GM18873 (cell line): ENCODE measurements around the gene INKA2.

Experiments used
- ATAC-seq: cut with Tn5 transposase; IDR thresholded peaks from one replicate; pipeline ENCODE4 v1.9.1; 2021; ENCODE audit warnings: mild to moderate bottlenecking, moderate library complexity, moderate number of reproducible peaks; ENCODE audit not compliant: unreplicated experiment, low FRiP score

The INKA2 gene

DNA sequence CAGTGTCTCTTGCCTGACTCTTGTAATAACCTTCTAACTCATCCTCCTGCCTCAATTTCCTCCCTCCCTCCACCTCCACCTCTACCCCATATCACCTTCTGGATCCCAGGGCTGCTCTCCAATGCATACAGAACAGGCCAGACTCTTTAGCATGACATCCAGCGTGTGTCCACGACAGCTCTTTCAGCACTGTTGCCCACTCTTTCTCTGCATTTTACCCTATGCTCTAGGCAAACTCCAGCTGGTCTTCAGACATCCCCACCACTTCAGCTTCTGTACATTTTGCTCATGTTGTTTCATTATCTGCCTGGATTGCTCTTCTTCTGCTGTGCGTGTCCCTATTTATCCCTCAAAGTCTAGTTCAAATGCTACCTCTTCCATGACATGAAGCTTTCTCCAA lies 4.8 kb downstream of the INKA2 start:
- no peak for ATAC-seq

DNA sequence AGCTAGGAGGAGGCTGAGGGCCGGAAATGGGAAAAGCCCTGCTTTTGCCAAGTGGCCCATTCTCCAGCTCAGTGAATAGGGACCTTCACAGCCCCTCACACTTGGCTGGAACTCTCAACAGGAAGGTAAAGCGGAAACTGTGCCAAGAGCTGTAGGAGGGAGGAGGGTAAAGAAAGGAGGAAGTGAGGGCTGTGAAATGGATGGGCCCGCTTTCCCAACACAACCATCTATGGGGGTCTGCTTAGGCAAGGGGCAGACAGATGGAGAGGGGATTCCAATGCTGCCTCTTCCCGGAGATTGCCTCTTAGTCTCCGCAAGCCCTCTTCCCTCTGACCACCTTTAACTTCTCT lies 5.2 kb downstream of the INKA2 start:
- no peak for ATAC-seq

DNA sequence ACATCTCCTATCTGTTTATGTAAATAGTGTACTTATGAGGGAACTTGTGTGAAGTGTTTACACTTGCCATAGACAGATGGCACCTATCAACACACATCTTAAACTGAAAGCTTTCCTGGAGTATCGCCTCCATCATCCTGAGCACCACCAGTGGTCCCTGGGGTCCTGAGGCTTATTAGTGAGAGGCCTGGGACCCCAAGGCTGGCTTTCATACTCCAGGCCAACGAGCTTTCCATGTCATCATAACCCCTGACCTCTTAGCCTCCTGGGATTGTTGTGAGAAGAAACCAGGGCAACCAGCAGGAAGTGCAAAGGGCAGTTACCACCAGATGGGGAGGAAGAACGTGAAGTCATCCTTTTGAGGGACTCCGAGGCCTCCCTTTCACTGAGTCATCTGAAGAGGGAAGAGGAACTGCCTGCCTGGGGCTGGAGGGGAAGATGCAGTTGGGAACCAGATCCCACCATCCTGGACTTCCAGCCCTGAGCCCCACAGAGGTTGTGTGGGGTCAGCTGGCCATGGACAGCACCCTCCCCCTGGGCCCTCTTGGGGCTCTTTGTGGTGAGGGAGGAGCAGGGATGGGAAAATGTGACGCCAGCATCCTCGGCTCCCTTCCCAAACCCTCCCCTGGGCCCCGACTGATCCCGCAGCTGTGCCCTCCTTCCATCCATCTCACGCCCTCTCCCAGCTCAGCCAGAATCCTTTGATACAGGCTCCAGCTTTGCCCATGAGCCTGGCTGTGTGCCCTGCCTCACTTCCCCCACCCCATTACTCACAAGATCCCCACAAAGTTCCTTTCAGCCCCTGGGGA lies 5.8 kb downstream of the INKA2 start:
- ATAC-seq = no peak

DNA sequence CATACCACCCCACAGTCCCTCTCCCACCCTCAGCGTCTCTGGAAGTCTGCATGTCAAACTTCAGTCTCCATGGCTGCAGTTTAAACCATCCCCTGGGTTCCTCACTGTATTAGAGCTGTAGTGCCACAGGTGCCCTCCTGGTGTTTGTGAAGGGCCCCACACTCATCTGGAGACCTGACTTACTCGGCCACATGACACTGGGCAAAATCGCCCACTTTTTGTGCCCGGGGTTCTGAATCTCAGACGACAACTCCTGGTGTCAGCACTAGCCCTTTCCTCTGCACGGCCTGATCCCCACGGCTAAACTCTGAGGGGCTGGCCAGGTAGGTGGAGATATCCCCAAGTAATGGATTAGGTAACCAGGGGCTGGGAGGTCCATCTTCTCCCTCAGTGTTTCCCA lies 6.5 kb downstream of the INKA2 start:
- no peak for ATAC-seq

DNA sequence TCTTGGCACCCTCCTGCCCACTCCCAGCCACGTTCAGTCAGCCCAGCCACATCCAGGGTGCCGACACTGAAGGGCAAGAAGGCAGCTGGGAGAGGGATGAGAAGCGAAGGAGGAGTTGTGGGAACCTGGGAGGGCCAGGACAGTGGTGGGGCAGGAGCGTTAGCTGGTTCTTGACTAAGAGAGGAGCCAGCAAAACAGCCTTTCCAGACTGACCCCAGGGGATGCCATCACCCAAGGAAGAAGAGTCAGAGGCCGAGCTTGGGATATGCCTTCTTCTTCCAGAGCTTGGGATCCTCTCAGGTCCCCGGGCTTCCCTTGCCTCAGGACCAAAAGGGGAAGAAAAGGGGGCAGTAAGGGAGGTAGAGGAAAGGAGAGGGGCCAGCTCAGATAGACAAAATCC lies 7.2 kb downstream of the INKA2 start:
- ATAC-seq = no peak

DNA sequence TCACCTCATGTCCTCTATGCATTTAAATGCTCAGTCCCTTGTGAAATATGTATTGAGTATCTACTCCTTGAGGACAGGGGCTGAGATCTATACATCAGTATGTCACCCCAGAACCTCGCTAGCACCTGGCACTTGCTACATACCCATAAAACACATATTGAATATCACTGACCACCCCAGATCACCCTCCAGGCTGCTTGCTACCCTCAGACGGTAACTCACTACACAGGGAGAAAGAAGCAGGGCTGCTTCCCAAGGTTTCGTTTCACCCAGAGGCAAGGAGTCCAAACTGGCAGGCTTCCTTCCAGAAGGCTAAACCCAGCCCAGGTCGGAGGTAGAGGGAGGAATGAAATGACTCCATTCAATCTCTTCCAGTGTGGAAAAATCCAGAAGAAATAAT lies 8.5 kb downstream of the INKA2 start:
- no peak for ATAC-seq

DNA sequence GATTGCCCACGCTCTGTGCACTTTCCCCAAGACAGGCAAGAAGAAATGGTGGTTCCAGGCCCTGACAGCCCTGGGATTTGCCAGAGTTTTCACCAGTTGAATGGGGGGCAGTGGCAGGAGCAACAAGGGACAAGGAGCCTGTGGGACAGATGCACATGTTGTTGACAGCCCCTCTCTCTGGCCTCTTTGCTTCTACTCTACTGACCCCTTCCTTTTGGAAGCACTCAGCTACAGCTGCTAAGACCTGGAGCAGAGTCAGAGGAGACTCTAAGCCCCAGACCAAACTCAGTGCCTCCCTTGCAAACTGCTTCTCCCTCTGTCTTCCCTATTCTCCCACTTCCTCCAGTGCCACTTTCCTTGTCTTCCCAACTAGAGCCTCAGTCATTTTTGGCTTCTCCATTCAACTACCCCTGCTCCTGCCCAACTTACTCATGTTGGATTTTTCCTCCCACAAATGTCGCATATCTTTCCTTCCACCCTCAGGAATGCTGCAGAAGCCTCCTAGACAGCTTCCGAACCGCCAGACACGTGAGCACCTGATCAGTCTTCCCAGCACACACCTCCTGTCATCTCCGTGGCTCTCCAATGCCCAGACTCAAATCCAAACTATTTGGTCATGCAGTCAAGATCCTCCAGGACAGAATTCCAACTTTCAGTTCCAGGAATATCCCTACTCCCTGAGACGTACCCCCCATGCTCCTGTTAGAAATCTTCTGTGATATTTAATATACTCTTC lies 9.1 kb downstream of the INKA2 start:
- ATAC-seq = no peak

DNA sequence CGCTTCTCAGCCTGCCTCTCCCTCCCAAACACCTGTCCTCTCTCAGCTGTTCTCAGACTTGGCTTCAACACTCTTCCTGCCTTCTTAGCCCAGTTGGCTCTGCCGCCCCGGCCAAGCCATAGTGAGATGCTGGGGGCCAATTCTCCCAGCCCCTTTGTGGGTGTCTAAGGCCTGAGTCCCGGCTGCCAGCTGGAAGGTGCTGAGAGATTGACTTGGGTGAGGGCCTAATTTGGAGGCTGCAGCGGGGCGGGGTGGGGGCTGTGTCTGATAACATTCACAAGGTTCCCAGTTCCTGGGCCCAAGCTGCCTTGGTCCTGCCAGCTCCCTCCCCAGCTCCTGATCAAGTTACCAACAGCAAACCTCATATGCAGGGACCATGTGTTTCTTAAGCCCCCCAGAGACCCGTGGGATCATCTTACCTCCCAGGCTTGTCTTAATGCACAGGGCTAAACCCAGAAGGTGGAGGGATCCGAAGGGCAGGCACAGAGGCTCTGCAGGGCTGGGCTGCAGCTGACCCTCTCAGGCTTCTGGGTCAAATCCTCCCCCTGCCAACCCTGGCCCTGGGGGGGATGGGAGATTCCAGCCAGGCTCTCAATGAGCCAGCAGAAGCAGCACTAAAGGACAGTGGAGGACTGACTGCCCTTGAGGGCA lies 9.8 kb downstream of the INKA2 start:
- no peak for ATAC-seq

DNA sequence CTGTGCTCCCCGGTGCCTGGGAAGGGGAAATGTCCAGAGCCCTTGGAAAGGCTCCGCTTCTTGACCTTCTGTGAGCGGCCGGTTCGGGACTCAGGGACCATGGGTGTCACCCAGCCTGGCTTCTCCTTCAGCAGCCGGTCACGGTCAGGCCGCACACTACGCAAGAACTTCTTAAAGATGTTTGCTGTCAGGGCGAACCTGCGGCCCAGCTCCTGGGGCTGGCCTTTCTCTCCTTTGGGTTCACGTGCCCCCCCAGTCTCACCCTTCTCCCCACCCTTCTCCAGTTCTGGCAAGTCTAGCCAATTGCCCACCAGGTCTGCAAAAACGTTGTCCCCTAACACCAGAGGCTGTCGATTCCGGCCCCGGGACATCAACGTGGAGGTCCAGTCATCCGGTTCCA lies 12.1 kb downstream of the INKA2 start:
- ATAC-seq = no peak

DNA sequence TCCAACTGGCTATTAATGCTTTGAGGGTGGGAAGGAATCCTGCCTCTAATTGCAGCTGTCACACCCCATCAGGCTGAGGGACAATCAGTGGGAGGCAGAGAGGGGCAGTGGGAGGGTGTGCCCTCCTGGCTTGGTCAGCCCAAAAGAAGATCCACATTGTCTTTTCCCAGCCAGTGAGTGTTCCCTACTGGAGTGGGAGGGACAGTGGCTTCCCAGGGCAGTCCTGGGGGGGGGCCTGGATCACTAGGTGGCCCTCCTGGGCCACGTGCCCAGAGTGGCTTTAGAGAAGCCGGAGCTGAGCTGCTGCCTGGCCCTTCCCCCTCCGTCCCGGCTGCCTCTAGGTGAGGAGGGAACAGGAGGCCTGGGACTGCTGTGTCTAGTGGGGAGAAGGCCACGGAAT lies 14.0 kb downstream of the INKA2 start:
- no peak for ATAC-seq

DNA sequence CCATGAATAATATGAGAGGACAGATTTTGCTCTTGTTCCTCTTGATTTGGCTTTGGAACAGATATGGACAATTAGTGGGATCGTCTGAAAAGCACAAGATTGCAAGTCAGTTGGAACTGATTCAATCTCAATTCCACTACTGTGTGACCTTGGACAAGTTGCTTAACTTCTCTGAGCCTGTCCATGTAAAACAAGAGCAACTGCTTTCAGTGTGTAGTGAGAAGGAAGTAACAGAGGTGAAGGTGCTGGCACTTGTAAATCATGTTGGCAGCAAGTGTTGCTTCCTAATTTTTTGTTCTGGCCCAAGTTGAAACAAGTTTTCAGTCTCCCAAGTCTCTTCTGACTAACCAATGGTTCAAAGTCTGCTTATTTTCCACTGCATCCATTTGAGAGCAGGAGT lies 15.3 kb downstream of the INKA2 start:
- no peak for ATAC-seq

DNA sequence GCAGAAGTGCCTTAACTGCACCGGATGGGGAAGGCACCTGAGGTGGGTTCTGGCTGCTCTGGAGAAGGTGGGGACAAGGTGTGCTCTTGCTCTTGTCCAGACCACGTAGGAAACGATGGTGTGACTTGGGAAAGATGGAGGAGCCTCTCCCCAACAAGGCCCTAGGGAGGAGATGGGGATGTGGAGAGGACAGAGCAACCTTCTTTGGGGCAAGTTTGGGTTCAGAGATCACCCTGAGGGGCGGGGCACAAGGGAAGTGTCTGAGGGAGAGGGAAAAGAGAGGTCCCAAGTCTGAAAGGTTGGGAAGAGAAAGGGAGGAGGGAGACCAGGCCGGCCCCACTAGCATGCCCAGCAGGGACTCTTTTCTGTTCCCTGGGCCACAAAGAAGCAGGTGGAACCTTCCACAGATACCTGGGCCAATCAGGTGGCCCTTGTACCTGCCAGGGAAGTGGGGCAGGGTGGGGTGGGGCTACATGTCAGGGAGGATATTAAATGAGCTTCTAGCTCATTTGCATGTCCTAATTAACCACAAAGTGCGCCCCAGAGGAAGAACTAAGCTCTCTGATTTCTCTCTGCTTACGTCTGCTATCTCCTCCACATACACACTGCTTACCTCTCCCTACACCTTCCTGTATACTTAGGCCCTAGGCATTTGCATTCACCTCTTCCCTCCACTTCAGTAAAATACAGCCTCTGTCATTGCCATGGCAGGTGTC lies 15.9 kb downstream of the INKA2 start:
- no peak for ATAC-seq

DNA sequence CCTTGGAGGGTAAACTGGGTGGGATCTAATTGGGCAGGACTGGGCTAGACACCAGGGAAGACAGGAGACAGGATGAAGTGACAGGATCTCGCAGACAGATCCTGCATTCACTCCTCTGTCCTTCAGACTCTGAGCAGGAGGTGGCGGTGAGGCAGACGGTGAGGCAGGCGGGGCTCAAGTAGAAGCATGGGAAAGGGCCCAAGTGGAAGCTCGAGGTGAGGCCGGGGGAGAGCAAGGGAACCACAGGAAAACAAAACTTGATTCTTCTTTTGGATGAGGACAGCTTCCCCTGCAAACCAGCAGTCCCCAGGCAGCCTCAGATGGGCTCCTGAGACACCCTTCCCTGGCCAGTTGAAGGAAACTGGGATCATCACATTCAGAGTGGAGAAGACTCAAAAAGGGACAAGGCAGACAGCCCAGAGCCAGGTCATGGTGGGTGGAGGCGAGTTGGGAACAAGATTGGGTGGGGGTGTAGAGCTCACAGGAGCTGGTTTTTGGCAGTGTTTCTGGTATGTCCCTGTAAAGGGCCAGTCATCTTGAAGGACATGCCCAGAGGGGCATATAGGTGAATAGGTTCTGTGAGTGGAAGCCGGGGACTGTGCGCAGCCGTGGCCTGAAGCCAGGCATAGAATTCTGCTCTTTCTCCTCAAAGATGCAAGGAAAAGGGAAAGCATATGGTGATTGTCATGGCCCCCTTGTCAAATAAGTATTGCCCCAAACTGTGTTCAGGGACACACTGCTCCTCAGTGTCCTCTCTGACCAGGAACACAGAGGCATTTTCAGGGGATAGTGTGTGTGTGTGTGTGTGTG lies 18.0 kb downstream of the INKA2 start:
- no peak for ATAC-seq

DNA sequence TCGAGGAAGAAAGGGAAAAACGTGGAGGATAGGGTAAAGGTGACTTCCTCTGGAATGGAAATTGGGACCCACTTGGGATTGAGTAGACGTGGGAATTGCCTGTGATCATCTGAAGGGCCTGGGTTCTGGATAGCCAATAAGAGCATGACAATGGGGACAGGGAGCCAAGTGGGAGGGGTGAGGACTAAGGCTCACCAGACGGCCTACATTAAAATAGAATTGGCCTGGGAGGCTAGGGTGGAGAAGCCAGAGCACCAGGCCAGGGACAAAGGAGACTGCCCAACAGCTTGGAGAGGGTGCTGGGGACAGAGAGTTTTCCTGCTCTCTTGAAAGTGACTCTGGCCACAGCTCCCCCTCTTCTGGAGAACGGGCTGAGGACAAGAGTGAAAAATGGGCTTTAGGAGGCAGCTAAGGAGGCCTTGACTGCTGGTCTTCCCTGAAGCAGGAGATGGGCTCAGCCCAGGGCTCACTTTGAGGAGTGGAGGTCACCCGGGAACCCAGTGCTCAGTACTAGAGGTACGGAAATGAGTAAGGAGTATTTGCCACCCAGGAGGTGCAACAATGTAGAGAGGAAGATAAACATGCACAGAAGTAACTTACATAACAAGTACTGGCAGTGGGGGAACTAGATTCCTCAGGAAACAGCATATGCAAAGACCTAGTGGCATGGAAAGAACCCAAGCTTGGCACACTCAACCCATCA lies 18.8 kb downstream of the INKA2 start:
- ATAC-seq = no peak

DNA sequence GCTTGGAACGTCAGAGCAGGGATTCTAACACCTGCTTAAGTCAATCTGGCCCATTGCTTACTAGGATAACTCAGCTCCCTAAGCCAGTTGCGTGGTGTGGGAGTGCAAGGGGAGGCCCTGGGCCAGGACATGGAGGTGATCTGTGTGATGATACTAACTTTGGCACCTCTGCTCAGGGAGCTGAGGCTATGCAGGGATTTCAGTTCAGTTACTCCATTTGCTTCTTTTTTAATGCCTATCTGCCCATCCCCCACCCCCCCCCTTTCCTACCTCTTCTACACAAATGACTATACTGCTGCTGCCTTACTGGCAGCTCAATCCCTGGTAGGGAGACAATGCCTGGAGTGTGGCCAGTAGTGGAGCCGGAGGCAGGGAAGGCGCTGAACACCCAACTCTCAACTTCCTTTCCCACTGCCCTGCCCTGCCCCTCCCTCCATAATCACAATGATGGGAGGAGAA lies 19.5 kb downstream of the INKA2 start:
- ATAC-seq = no peak

DNA sequence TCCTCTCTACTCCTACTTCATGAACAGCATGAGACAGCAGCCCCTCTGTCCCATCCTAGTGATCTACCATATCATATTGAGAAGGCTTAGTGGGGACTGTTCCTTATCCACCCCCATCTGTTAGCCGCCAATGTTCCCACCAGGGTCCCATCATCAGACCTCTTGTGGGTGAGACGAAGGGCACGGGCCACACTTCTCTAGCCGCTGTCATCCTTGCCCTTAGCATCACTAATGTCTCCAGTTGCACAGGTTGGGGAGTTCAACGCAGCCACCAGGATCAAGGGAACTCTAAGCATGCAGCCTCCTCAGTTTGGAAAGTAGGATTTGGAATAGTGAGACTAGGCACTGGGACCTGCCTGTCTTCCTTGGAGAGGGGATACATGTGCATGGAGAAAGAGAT lies 20.1 kb downstream of the INKA2 start:
- ATAC-seq = no peak

DNA sequence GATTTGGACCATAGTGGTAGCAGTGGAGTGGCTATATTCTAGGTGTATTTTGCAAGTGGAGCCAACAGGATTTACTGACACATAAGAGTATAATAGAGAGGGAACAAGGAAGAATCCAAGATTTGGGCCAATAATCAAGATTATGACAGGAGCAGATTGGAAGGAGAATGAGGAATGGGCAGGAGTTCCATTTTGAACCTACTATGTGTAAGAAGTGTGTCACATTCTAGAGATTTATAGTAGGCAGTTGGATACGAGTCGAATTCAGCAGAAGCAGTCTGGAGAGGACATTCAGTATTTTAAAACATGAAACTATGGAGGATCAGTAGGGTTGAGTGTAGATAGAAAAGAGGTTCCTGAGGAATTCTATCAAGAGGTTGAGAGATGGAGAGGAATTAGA lies 21.7 kb downstream of the INKA2 start:
- ATAC-seq = no peak

DNA sequence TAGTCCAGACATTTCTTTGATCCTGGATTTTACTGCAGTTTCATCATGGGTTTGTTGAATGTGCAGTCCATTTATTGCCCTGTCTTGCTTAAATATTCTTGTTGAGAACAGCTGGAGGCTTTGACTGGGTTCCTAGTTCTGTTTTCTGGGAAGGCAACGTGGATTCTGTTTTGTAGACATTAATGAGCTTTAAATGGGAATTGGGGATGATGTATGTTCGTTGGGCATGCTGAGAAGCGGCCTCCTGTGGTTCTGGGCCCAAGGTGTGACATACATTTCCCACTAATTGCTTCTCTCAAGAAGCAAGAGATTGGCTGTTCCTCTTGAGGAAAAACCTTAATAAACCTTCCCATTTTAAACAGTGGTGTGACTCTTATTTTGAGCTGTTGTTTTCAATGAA lies 22.9 kb downstream of the INKA2 start:
- no peak for ATAC-seq

DNA sequence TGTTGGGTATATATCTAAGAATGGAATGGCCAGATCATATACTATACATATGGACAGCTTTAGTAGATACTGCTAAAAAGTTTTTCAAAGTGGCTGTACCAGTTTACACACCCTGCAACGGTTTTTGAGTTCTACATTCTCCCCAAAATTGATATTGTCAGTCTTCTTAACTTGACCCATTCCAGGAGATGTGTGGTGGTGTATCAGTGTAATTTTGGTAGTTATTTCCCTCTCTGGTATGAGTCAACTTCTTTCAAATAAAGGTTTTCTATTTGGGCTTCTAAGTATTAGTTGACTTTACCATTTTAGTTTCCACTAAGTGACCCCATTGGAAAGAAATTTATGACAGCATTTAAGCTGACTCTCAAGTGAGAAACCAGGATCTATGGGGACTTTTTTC lies 29.2 kb downstream of the INKA2 start:
- ATAC-seq = no peak

DNA sequence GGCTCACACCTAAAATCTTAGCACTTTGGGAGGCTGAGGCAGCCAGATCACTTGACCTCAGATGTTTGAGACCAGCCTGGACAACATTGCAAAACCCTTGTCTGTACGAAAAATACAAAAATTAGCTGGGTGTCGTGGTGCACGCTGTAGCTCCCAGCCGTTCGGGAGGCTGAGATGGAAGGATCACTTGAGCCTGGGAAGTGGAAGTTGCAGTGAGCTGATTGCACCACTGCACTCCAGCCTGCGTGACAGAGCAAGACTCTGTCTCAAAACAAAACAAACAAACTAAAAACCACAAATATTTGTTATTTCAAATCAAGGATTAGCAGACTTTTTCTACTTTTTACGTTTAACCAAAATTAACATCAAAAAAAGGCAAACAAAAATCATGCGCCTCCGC lies 31.3 kb downstream of the INKA2 start:
- no peak for ATAC-seq
